GM19099 (cell line): Measurements from ENCODE around the gene TBC1D2B.

Experiments
- POLR2A ChIP-seq: IDR thresholded peaks from 3 replicates; pipeline ENCODE4 v1.6.1; 2011; ENCODE audit warnings: low read depth; ENCODE audit not compliant: insufficient read length; ENCODE audit errors: extremely low read depth

Gene TBC1D2B

DNA sequence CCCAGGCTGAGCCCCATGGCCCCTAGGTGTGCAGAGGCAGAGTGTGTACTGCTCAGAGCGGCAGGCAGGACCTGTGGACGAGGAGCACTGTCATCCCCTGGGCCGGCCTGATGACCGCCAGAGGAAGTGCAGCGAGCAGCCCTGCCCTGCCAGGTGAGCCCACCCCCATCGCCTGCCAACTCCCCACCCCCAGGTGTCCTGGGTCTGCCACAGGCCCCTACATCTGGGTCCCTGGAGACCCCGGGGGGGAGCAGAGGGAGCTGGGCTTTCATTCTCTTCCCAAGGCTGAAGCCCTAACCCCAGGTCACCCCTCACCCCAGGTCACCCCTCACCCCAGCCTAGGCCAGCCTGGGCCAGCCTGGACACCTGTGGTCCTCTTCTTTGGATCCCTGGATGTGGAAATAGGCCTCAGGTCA, 93.1 kb downstream of the TBC1D2B start:
- no peak for TF ChIP-seq POLR2A

DNA sequence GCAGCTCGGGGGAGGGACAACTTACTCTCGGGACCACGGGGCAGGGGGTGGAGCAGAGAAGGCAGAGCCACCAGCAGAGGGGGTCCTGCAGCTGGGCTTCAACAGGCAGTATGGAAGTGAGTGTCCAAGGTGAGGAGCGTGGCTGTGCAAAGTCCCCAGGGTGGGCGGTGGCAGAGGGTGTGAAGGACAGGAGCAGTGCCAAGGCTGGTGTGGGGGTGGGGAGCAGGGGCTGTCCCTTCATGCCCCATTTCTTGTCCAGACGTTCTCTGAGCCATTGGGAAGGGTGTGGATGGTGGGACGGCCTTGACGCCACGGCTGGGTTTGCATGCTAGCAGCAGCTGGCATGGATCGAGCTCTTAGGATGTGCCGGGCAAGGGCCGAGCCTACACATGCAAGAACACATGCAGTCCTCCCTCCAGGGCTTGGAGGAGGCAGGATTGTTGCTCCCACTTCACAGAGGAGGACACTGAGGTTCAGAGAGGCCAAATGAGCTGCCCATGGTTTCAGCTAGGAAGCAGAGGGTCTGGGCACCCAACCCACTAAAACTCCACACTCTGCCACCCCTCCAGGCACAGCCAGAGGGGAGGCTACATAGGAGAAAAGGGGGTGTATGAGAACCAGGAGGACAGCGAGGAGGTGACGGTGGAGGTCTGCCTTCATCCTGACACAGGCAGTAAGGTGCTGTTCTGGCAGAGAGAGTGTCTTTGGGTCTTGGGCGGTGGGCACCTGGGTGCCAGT, 93.6 kb downstream of the TBC1D2B start:
- no peak for TF ChIP-seq POLR2A

DNA sequence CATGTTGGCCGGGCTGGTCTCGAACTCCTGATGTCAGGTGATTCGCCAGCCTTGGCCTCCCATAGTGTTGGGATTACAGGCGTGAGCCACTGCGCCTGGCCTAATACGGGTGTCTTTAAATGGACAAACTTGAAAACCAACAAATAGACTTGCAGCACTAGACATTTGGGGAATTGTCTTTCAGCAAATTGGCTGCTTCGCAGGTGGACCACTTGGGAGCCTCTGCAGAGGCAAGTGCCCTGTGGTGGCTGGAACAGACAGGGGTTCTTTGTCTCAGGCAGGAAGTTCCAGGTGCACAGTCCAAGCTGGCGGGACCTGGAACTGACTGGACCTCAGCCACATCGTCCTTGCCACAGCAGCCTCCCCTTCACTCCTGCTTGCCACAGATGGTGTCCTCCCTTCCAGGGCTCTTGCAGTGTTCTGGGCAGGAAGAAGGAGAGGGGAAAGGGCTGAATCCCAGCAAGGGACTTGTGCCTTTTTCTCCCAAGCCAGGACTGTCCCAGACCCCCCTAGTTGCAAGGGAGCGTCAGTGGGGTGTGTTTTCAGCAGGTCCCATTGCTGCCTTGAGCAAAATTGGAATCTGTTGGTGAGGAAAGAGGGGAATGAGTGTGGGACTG, 94.3 kb downstream of the TBC1D2B start:
- no peak for TF ChIP-seq POLR2A

DNA sequence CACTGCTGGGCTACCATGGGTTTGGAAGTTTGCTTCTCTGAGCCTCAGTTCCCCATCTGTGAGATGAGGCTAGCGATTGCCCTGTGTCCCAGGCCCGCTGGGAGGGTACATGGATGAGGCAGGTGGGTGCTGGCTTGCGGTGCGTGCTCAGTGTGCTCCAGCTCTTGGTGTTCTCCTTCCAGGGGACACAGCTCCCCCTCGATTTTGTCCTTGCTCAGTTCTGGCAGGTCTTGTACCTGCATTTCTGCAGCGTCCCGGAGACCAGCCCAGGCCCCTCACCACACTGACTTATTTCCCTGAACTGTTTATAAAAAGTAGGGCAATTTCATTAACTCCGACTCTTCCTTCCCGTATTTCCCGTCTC, 95.4 kb downstream of the TBC1D2B start:
- TF ChIP-seq POLR2A: no peak

DNA sequence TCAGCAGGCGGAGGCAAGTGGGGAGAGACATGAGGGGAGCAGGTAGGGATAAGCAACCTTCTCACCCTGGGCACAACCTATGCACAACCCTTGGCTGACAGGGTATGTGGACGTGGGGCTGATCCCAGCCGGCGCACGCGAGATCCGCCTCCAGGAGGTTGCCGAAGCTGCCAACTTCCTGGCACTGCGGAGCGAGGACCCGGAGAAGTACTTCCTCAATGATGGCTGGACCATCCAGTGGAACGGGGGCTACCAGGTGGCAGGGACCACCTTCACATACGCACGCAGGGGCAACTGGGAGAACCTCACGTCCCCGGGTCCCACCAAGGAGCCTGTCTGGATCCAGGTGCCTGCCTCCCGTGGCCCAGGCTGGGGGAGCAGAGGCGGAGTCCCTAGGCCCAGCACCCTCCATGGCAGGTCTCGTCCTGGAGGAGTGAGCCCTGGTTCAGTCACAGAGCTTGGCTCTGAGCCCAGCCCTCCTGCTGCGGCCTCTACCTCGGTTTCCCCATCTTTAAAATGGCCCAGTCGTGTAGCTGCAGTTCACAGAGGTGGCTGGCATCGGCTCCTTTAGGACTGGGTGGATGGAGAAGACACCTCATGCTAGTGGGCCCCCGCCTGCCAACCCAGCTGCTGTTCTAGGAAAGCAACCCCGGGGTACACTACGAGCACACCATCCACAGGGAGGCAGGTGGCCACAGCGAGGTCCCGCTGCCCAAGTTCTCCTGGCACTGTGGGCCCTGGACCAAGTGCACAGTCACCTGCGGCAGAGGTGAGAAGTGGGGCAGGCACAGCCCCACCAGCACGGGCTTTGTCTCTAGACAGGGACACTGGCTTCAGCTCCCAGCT, 96.0 kb downstream of the TBC1D2B start:
- TF ChIP-seq POLR2A: no peak

DNA sequence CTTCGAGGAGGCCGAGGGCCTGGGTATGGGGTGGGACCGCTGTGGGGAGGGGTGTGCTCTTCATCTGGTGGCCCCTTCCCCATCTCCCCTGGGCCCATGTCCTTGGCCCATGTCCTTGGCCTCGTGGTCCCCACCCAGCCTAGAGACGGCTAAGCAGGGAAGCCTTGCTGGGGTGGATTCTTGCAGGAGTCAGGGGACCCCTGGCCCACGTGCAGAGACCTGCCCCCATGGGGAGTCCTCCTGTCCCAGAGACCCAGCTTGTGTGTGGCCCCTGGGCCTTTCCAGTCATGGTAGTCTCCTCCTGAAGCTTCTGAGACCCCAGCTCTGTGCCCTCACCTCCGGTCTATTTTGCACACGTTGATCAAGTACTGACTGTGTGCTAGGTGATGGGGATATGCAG, 97.4 kb downstream of the TBC1D2B start:
- TF ChIP-seq POLR2A: no peak

DNA sequence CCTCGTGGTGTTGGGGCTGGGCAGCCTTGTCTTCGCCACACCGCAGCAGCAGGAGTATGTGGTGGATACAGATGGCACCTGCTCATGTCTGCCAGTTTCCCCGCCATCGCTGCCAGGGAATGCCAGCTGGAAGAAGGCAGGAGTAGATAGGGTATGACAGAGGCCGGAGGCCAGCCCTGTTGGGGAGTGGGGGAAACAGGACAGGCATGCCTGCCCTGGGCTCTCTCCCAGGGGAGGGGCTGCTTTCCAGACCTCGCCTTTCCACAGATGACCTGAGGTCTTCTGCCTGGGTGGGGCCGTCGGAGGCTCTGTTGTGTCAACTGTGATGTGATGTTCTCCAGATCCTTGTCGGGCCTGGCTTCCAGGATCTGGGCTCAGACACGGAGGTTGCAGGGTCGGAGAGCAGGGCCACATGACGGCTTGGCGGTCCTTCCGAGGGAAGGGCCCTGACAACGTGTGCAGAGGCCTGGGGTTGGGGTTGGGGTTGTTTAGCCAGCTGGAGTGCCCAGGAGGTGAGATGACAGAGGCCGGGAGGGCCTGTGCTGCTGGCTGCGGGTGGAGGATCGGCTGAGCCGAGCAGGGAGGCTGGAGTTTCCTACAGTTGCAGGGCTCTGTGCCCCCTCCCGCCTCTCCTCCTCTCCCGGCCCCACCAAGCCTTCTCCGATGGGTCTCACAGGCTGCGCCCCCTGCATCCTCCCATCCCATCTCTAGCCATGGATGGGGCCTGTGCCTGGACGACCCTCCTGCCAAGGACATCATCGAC, 102.0 kb downstream of the TBC1D2B start:
- TF ChIP-seq POLR2A: no peak

DNA sequence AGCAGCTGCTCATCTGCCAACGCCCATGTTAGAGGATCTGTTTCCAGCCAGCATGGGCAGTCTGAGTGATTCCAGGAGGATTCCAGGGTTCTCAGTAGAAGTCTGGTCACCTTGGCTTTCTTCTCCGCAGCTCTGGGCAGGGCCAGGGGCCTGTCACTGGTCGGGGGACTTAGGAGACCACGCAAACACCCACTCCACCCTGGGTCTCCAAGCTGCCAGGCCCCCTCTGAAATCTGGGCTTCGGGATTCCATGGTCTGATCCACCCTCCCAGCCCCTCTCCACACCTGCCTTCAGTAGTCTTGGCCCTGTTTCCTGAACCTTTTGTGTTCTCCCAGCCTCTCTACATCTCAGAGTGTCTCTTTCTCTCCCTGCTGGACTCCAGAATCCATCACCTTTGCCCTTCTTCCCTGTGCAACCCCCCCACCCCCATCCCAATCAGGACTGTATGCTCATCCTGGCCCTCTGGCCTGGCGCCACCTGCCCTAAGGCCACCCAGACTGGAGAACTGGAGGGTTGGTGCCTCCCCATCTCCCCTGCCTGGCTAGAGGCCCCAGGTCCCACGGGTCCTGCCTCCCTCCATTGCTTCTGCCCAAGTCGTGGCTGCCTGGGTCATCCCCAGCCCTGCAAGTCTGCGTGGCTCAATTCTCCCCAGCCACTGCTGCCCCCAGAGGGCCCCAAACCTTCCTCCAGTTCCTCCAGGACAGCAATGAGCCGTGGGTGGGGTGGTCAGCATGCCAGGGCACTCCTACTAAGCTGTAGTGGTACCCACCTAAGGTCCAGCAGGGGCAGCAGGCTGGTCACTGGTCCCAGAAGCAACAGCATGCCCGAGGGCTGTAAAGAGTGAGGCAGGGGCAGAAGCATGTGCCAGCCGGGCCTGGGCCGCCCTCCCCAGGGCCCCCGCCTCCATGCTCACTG, 102.8 kb downstream of the TBC1D2B start:
- TF ChIP-seq POLR2A: no peak

DNA sequence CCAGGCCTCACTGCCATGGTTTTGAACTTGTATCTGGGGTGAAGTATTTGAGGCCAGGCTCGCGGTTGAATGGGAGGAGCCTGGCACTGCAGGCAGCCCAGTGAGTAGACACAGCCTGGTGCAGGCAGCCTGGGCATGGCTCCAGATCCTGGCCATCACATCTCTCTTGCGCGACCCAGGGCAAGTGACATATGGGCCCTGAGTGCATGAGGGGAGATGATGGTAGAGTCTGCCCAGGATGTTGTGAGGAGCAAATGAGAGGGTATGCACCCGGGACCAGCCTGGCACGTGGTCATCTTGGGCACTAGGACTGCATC, 103.5 kb downstream of the TBC1D2B start:
- TF ChIP-seq POLR2A: no peak

DNA sequence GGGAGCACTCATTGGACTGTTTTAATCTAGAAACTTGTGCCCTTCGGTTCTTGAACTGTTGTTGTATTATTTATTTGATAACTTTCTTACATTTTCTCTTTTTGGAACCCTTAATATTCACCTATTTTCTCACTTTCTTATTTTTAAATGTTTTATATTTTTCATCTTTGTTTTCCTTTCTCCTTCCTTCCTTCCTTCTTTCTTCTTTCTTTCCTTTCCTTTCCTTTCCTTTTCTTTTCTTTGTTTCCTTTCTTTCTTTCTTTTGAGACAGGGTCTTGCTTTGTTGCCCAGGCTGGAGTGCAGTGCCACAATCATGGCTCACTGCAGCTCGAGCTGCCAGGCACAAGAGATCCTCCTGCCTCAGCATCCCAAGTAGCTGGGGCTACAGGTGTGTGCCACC, 108.5 kb downstream of the TBC1D2B start:
- TF ChIP-seq POLR2A: no peak

DNA sequence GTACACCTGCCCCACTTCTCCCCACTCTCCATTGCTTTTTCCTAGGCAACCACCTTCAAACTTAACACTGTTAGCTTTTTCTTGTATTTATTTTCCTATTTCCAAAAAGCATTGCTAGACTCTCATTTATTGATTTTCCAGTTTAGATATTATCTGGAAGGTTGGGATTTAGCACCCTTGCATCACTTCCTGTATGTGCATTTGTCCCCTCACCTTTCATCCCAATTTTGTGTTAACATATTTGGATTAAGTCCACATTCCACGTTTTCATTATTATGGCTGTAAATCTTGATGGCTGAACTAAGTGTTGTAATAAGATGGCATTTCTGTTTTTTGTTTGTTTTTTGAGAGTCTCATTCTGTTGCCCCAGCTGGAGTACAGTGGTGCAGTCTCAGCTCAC, 109.7 kb downstream of the TBC1D2B start:
- no peak for TF ChIP-seq POLR2A

DNA sequence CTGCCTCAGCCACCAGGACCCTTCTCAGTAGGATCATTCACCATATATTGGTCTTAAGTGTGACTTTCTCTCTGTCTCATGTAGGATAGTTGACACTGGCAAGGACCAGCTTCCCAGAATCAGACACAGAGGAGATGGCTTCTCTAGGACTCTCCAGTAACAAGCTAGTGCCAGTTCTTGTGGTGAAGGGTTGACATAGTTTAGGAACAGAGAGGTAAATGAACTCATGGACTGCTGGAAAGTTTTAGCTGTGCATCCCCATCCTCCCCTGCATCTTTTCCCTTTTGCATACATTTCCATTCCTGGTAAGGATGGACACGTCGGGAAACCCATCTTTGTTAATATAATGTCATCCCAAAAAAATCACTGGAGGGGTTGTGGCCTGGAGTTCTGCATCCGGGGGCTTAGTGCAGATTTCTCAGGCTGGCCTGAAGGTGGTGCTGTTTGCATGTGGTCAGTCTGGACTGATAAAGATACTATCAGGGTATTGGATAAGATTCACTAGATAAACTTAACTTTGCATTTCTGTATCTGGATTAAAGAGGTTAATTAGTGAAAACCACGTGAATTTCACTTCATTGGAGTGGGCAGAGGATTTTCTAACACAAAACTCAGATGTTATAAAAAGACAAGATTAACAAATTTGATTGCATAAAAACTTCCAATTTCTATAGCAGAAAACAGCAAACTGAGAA, 110.8 kb downstream of the TBC1D2B start:
- TF ChIP-seq POLR2A: no peak

DNA sequence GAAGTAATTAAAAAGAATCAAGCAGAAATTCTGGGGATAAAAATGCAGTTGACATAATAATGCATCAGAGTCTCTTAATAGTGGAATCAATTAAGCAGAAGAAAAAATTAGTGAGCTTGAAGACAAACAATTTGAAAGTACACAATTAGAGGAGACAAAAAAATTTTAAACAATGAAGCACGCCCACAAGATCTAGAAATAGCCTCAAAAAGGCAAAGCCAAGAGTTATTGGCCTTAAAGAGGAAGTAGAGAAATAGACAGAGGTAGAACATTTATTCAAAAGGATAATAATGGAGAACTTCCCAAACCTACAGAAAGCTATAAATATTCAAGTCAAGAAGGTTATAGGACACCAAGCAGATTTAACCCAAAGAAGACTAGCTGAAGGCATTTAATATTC, 113.3 kb downstream of the TBC1D2B start:
- TF ChIP-seq POLR2A: no peak

DNA sequence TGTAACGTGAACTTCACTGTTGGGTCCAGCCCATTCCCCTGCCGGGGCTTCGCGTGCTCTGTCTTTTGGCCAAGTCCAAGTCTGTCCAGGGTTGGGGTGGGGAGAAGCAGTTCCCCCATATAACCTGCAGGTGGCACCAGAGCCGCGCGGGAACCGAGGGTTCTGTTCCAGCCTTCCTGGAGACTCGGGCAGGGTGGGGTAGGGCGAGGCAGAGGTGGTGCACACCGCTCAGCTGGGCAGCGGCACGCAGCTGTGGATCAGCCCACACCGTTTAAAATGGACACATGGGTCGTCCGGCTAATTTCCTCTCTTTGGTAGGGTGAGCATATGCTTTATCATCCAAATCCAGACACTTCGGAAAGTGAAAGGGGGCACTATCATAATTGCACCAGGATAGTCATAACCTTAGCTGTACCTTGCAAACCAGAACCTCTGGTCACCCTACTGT, 118.1 kb downstream of the TBC1D2B start:
- TF ChIP-seq POLR2A: no peak
